Large intestine (tissue), 3 donors: Measurements from ENCODE around the gene LILRB3. TPM values are rescaled to one million over a fixed set of nuclear protein-coding genes. Genes with fewer than 3 reads are reported as not detected.
"Not testable (repeated sequence)": the region's sequence is repeated elsewhere in the genome, so short reads cannot be mapped to it uniquely, and the experiment has no call there.

Source experiments
- DNase-seq, 2 donors: peaks; one replicate each; pipeline versions ENCODE4 v3.0.0 to v3.0.0-alpha.2; 2013
- H3K27ac ChIP-seq: one replicate; pipeline ENCODE4 v1.5.1; 2013; ENCODE audit warnings: low read length
- H3K27me3 ChIP-seq: 2 replicates; pipeline ENCODE4 v1.6.1; 2013; ENCODE audit warnings: low read length; ENCODE audit not compliant: control insufficient read depth, insufficient read depth
- H3K36me3 ChIP-seq: 2 replicates; pipeline ENCODE4 v1.6.1; 2013; ENCODE audit warnings: low read length; ENCODE audit not compliant: control insufficient read depth, insufficient read depth
- H3K4me1 ChIP-seq: one replicate; pipeline ENCODE4 v1.6.1; 2013; ENCODE audit warnings: low read length; ENCODE audit not compliant: control insufficient read depth, insufficient read depth
- H3K4me3 ChIP-seq: one replicate; pipeline ENCODE4 v1.5.1; 2013; ENCODE audit warnings: low read length
- H3K9me3 ChIP-seq: one replicate; pipeline ENCODE4 v1.6.1; 2013; ENCODE audit warnings: mild to moderate bottlenecking, low read depth, low read length, moderate library complexity; ENCODE audit not compliant: control insufficient read depth
- WGBS: methylation state at CpG from one replicate; pipeline ENCODE4 v1.1.5; 2013; ENCODE audit warnings: low lambda C conversion rate; ENCODE audit not compliant: insufficient coverage; 5-methylcytosine and 5-hydroxymethylcytosine counted together
- polyA plus RNA-seq: library from polyadenylated mRNA; unstranded; fragments of 120-200 nt; gene quantifications from one replicate; pipeline ENCODE4 v1.2.1, GENCODE V29; 2013

The LILRB3 gene
- polyA plus RNA-seq, 1 donor = 2.9 TPM

- no peaks in the 10 kb centered on the region for H3K9me3 ChIP-seq
- peaks cover 16% of the 10 kb centered on the region for H3K27me3 ChIP-seq
- no CpG with 5 or more reads among the region's 26 CpGs for WGBS
- no peak overlapping the region for H3K27ac ChIP-seq
- H3K4me1 ChIP-seq = no peaks in the 10 kb centered on the region
- no peak for DNase-seq
- H3K4me3 ChIP-seq = no peak overlapping the region
- no peaks in the 10 kb centered on the region for H3K36me3 ChIP-seq
These were observed 32.4 kb upstream of the LILRB3 start for GRCh38 chr19:54255105-54255775.

GRCh38 chr19:54254195-54254906 is 31.5 kb upstream of the LILRB3 start:
- no peak overlapping the region for H3K27ac ChIP-seq
- no peaks in the 10 kb centered on the region for H3K4me1 ChIP-seq
- H3K36me3 ChIP-seq = no peaks in the 10 kb centered on the region
- DNase-seq = no peak
- peaks cover 16% of the 10 kb centered on the region for H3K27me3 ChIP-seq
- no peak overlapping the region for H3K4me3 ChIP-seq
- no peaks in the 10 kb centered on the region for H3K9me3 ChIP-seq
- WGBS = no CpG with 5 or more reads among the region's 17 CpGs

GRCh38 chr19:54253331-54254194 is 30.8 kb upstream of the LILRB3 start:
- peaks cover 16% of the 10 kb centered on the region for H3K27me3 ChIP-seq
- H3K36me3 ChIP-seq = no peaks in the 10 kb centered on the region
- no peaks in the 10 kb centered on the region for H3K4me1 ChIP-seq
- DNase-seq = no peak
- no peak overlapping the region for H3K4me3 ChIP-seq
- no peaks in the 10 kb centered on the region for H3K9me3 ChIP-seq
- no CpG with 5 or more reads among the region's 23 CpGs for WGBS
- no peak overlapping the region for H3K27ac ChIP-seq

- Histone ChIP-seq H3K4me1 (no peaks in the 10 kb centered on the region), H3K27me3 (peaks cover 16% of the 10 kb centered on the region), H3K9me3 (no peaks in the 10 kb centered on the region), H3K4me3 (no peak overlapping the region), H3K36me3 (no peaks in the 10 kb centered on the region), H3K27ac (no peak overlapping the region)
- WGBS = 80% methylated on average over 3 of the region's 11 CpGs
- DNase-seq = no peak
These were observed 30.0 kb upstream of the LILRB3 start for GRCh38 chr19:54252845-54253244.

GRCh38 chr19:54252243-54252642 is 29.4 kb upstream of the LILRB3 start:
- no peaks in the 10 kb centered on the region for H3K36me3 ChIP-seq
- WGBS = no CpG with 5 or more reads among the region's 9 CpGs
- no peaks in the 10 kb centered on the region for H3K4me1 ChIP-seq
- H3K9me3 ChIP-seq = no peaks in the 10 kb centered on the region
- no peak for DNase-seq
- H3K4me3 ChIP-seq = no peak overlapping the region
- peaks cover 12% of the 10 kb centered on the region for H3K27me3 ChIP-seq
- H3K27ac ChIP-seq = no peak overlapping the region

GRCh38 chr19:54248016-54248601 is 25.3 kb upstream of the LILRB3 start:
- no peaks in the 10 kb centered on the region for H3K4me1 ChIP-seq
- H3K4me3 ChIP-seq = no peak overlapping the region
- H3K9me3 ChIP-seq = no peaks in the 10 kb centered on the region
- no peak overlapping the region for H3K27ac ChIP-seq
- no CpG with 5 or more reads among the region's 8 CpGs for WGBS
- no peaks in the 10 kb centered on the region for H3K36me3 ChIP-seq
- H3K27me3 ChIP-seq = peaks cover 2% of the 10 kb centered on the region
- DNase-seq = no peak

GRCh38 chr19:54247106-54247930 is 24.5 kb upstream of the LILRB3 start:
- H3K4me3 ChIP-seq = no peak overlapping the region
- no peak overlapping the region for H3K27ac ChIP-seq
- H3K4me1 ChIP-seq = no peaks in the 10 kb centered on the region
- no CpG with 5 or more reads among the region's 20 CpGs for WGBS
- no peak for DNase-seq
- no peaks in the 10 kb centered on the region for H3K9me3 ChIP-seq
- no peaks in the 10 kb centered on the region for H3K36me3 ChIP-seq
- no peaks in the 10 kb centered on the region for H3K27me3 ChIP-seq

GRCh38 chr19:54245936-54246335 is 23.1 kb upstream of the LILRB3 start:
- Histone ChIP-seq H3K9me3 (no peaks in the 10 kb centered on the region), H3K4me1 (no peaks in the 10 kb centered on the region), H3K4me3 (no peak overlapping the region), H3K36me3 (no peaks in the 10 kb centered on the region), H3K27me3 (no peaks in the 10 kb centered on the region), H3K27ac (no peak overlapping the region)
- no CpG with 5 or more reads among the region's 3 CpGs for WGBS
- no peak for DNase-seq

- not testable (repeated sequence) for H3K9me3 ChIP-seq, H3K4me1 ChIP-seq
- no CpG with 5 or more reads among the region's 8 CpGs for WGBS
These were observed 21.0 kb upstream of the LILRB3 start for GRCh38 chr19:54243809-54244208.

More at GRCh38 chr19:54243809-54244208, 21.0 kb upstream of the LILRB3 start:
- not testable (repeated sequence) for H3K27me3 ChIP-seq, DNase-seq, H3K36me3 ChIP-seq, H3K4me3 ChIP-seq, H3K27ac ChIP-seq
